SK-N-SH (cell line): ENCODE results near the gene ANKRD65.

Source experiments
- CTCF ChIP-seq: fragments of 200-600 bp; sonication (generic); IDR thresholded peaks from 2 replicates; pipeline ENCODE4 v1.6.1; 2017; ENCODE audit warnings: antibody characterized with exemption, mild to moderate bottlenecking, moderate library complexity
- ELF1 ChIP-seq: IDR thresholded peaks from 2 replicates; pipeline ENCODE4 v1.4.0; 2012
- EP300 ChIP-seq, 2 experiments: IDR thresholded peaks; 2 replicates each; pipeline versions ENCODE4 v1.4.0 to v1.6.1; 2012; ENCODE audit warnings: borderline replicate concordance in 1 of 2, low read depth in 1 of 2, low read length in 1 of 2
- FOSL2 ChIP-seq: IDR thresholded peaks from 2 replicates; pipeline ENCODE4 v1.4.0; 2012; ENCODE audit warnings: low read depth, mild to moderate bottlenecking, moderate library complexity, borderline replicate concordance
- MAX ChIP-seq: IDR thresholded peaks from 2 replicates; pipeline ENCODE4 v1.4.0; 2012; ENCODE audit warnings: low read depth
- POLR2AphosphoS5 ChIP-seq: IDR thresholded peaks from 2 replicates; pipeline ENCODE4 v1.6.1; 2012; ENCODE audit warnings: low read depth, low read length
- SIN3A ChIP-seq: IDR thresholded peaks from 2 replicates; pipeline ENCODE4 v1.6.1; 2012; ENCODE audit warnings: low read depth, mild to moderate bottlenecking, low read length, moderate library complexity, borderline replicate concordance
- SMC3 ChIP-seq: IDR thresholded peaks from 2 replicates; pipeline ENCODE4 v1.6.1; 2012; ENCODE audit warnings: low read depth, low read length, improper control_type of control experiment
- YY1 ChIP-seq: IDR thresholded peaks from 2 replicates; pipeline ENCODE4 v1.4.0; 2012; ENCODE audit warnings: low read depth, mild to moderate bottlenecking

- TF ChIP-seq EP300 (IDR thresholded peaks at IDR 0.05; ENCODE audit: borderline replicate concordance in 1 of 2, low read depth in 1 of 2, low read length in 1 of 2) (no peak), CTCF (no peak), POLR2AphosphoS5 (no peak), SIN3A (no peak), MAX (no peak), ELF1 (no peak), YY1 (no peak), FOSL2 (no peak), SMC3 (no peak)
Observed at GRCh38 chr1:1385931-1386330, 35.1 kb downstream of the ANKRD65 start.
